DMS79 treated with DMSO at 0.1 percent for 48 hours (cell line): Measurements from ENCODE around the gene TEX47.
A peak's percentile ranks its signal among the peaks of the same experiment; 100 is the strongest.

Source experiments
- DNase-seq: peaks from one replicate; lab custom pipeline; 2025; lab: John Stamatoyannopoulos, UW

TEX47 gene

DNA sequence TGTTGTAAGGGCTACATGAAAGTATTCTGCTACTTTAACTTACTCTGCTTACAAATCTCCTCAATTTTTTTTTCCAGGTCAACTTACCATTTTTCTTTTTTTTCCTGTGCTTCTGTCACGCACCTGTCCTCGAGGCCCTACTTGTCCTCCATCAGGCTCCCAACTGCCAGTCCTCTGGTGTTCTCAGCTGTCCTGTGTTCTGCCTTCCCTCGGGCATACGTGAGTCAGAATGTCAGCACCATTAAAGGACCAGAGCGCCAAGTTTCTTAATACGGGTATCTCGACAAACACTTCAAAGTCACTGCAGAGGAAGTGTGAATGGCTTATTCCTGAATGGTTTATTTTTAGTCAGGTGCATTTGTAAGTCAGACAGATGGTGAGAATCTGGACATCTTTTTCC lies at the start of gene TEX47:
TSS of gene TEX47 (minus strand) at position 185 of the 400 bp plus-strand sequence. CDS start 795 bp downstream, outside the sequence.
- DNase-seq: no peak

GRCh38 chr7:88845091-88845490 lies 49.6 kb upstream of the TEX47 start:
- no peak for DNase-seq

DNA sequence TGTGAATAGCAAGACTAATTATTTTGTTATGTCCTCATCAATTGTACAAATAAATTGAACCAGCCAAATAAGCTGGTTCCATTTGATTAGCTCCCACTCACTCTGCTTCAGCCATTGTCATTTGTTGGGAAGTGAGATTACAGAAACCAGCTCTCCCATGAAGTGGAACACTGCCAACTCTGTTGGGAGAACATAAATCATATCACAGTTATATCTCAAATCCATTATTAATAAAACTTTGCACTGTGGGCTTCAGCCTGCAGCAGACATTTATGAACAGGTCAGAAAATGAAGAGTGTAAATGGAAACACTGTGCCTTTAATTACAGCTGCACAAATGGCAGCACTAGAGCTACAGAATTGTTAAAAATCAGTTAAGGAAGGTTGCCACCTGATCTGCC lies 46.7 kb upstream of the TEX47 start:
- DNase-seq: no peak

GRCh38 chr7:88835147-88835728 lies 39.7 kb upstream of the TEX47 start:
- no peak for DNase-seq

DNA sequence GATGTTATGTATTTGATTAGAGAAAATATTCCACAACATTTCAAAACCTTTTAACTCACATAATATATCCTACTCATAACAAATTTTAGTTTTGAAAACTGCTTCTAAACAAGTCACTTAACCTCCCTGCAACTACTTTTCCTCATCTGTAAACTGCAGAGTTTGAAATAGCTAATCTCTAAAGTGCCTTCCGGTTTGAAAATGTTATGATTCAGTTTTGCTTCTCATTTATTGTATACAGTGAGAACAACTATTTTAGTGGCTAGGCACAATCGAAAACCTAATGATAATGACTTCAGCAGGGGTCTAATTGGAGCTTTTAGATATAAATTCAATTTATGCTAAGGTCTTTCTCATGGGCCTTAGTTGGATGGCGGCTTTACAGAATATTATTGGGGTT lies 30.7 kb upstream of the TEX47 start:
- no peak for DNase-seq

DNA sequence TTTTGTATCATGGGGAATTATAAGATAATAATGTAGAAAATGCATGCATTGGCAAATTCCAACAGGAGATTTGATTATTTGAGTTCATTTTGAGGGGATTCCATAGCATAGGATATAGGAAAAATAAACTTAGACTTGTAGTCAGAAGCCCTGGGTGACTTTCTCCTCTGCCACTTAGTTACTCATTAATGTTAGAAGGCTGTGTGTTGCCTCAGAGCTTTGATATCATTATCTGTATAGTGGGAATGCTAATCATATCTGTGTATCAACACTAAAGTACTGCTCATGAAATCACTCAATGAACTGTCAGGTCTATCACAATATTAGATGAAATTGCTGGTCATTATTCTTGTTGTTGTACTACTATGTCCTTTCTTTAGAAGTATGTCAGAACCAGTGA lies 23.0 kb upstream of the TEX47 start:
- DNase-seq: no peak

DNA sequence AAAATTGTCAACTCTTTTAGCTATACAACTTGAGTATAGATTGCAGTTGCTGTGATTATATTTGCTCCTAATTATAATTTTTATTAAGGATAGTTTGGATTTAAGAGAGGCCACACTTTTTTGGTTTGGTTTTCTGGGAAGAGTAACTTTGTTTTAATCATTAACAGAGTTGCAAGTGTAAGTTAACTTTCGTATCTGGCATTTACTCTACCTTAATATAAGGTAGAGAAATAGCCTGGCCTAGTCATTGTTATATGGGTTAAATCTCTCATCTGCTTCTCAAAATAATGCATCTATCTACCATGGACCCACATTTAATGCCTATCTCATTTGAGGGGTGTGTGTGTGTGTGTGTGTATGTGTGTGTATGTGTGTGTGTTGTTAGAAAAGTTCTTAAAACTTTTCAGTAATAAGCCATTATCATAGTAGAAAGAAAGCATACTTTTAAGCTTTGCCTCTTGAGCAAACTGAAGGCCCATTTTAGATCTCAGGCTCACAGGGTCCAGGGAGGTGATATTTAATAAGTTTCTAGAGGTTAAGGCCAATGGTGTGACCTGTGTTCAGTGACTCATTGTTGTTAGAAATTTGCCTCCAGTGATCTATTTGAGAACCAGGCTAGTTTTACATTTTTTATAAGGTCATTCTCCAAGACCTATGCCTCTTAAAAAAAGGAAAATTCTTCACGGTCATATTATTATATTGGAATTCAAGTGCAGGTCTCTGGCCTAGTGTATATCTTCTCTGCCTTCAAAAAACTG lies 10.9 kb upstream of the TEX47 start:
- DNase-seq: no peak

- DNase-seq: no peak
Measured at GRCh38 chr7:88801046-88801445, 5.5 kb upstream of the TEX47 start.

- no peak for DNase-seq
Measured at GRCh38 chr7:88792361-88792760, 3.2 kb downstream of the TEX47 start.

DNA sequence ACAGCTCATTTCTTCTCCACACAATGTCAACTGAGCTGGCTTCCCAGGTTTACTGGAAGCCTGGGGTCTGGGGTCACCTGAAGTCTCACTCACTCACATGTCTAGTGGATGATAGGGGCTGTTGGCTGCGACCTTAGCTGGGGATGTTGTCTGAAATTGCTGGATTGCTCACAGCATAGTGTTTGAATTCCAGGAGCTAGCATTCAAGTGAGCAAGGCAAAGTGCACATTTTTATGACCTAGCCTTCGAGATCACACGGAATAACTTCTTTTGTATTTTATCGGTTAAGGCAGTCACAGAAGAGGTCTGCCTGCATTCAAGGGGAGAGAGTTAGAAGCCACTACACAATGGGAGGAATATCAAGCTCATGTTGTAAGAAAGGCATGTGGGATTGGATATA lies 3.6 kb downstream of the TEX47 start:
- no peak for DNase-seq

DNA sequence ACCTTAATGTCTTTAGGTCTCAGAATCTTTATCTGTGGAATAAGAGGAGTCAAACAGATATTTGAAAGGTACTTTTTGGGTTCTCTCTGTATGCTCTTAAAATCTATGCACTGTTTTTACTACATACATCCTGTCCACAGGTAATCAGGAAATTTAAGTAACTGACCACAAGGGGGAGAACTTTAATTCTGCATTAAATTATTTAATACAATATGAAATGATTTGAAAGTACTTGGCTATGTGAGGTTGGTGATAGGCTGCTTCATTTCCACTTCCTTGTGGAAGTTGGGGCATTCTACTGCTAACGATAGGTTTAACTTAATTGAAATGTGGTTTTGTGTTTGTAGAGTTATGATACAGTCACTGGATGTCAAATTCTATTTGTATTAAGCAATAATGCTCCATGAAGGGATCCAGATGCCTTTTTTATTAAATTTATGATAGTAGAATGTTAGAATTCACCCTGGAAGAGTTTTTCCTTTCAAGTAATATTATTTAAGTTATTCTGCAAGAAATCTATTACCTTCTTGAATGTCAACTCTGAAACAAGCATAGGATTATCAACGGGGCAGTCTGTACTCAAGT lies 6.0 kb downstream of the TEX47 start:
- no peak for DNase-seq

DNA sequence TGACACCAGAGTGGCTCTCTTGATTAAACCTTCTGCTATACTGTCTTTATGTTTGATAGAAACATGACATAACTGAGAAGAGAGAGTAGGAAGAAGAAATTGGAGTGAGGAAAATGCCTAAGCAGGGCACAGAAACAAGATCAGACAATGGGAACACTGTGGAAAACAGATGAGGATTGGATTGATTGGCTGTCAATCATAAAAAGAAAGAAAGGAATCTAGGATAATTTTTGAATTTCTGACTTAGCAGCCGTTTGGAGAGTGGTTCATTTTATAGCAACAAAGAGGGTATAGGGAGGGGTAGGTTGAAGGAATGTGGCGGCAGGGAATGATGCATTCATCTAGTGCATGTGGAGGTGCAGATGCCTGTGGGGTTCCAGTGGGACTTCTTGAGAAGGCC lies 7.8 kb downstream of the TEX47 start:
- DNase-seq: no peak

DNA sequence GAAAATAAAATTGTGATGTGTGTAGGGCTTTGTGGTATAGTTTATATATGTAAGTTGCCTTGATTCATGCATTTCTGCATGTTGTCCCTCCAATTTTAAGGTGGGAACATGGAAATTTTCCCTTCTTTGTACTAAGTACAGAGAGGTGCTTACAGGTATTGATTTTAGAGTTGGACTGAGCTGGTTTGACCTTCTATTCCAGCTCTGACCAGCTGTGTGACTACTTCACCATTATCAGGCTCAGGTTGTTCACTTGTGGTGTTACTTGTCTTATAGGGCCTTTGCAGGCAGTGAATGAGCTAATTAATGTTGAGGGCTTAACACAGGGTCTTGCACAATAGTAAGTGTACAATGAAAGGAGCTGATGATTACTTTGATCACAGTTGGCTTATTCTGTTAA lies 19.7 kb downstream of the TEX47 start:
- DNase-seq: no peak

- no peak for DNase-seq
Measured at GRCh38 chr7:88772776-88773175, 22.8 kb downstream of the TEX47 start.

DNA sequence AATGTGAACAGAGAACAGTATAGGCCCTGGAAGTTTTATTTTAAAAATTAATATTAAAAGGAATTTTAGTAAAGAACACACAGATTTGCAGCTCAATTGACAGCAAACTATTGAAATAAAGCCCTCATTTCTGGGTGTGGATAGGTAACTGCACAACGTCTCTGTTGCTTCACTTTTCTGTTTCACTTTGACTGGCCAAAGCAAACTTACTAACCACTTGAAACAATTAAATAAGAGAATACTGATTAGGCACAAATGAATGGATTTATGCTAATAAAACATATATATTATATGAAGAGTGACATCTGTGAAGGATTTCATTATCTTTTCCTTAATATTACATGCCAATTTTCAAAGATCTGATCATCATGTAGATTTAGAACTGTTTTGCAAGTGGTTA lies 24.1 kb downstream of the TEX47 start:
- DNase-seq: no peak

DNA sequence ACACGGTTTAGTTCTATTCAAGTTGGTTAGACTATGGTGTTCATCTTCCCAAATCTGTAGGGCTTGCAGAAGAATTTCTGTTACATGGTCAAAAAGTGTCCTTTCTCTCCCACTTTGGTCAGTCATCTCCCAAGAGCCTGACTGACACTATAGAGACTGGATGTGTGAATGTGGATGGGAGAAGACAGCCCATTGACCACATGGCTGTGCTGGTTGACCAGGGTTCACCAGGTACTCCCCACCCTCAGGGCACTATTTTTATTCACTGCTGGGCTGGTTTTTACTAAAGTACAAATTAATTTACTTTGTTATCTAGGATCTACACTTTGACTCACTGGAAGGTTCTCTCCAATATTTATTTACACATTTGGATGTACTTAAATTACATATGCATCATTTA lies 33.8 kb downstream of the TEX47 start:
- DNase-seq: no peak

- no peak for DNase-seq
Measured at GRCh38 chr7:88760136-88760515, 35.4 kb downstream of the TEX47 start.

GRCh38 chr7:88759230-88760135 lies 36.1 kb downstream of the TEX47 start, which contains the start of gene ZNF804B:
Gene ZNF804B, plus strand, starts transcription at chr7:88759700. Its CDS starts 277 bp downstream, at chr7:88759977.
- peak; percentile 12 for DNase-seq

DNA sequence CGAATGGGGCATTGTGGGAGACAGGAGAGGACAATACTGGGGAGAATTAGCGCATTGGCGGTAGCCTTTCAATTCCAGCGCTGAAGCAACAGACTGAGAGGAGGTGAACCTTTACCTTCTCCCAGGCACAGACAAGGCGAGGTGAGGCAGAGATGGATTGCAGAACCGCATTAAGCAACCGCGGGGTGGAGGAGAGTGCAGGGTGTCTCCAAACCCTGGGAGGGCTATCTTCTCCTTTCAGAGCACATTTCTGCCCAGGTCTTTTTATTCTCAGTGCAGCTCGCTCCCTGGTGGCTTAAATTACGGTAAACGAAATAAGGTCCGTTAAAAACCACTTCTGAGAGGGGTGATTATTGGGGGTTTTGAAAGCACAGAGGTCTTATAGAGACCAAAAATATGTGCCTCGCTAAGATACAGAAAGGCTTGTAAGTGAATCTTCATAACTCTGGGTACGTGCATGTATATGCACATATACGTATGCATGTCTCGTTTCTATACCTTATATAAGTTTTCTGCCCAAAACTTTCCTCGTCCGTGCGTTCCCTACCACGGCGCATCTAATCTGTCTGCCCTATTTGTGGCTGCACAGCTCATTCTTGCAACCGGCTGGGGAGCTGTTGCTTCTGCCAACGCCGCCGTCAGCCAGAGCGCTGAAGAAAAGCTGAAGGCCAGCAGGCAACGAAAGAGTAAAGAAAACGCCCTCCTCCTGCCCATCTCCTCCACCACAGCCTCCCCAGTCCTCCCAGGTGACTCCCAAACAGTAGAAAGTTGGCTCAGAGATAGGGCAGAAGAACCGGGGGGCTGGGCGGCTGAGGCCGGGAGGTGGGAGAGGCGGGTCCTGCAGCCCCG lies 36.9 kb downstream of the TEX47 start:
- DNase-seq: no peak

- no peak for DNase-seq
Measured at GRCh38 chr7:88757371-88757770, 38.2 kb downstream of the TEX47 start.

DNA sequence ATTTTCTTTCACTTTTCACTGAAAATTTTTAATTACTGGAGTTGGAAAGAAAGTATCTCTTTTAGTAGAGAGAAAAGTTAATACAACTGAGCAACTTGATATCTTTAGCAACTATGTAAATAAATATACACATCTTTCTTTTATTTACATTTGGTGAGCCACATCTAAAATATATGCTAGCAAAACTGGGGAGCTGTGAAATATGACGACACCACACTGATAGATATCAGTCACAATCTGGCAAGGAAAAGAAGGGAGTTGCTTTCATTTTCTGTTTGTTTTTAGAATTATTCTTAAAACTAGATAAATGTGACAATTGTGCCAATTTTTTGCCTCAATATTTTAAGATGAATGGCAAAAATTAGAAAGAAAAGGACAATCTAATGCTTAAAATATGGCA lies 38.7 kb downstream of the TEX47 start:
- DNase-seq: no peak
